IMR-90 (cell line): ENCODE results near the gene CGNL1. TPM values are rescaled to one million over a fixed set of nuclear protein-coding genes. Genes with fewer than 3 reads are reported as not detected.

Source experiments
- ATAC-seq: fragments of 200-7000 bp; cut with Tn5 transposase; 2 replicates; pipeline ENCODE4 v1.9.1; 2020; ENCODE audit warnings: low read depth, mild to moderate bottlenecking, moderate library complexity
- BruUV-seq: library from RNA; stranded (reverse); fragments of 400-500 nt; replicated peaks from 2 replicates; lab custom pipeline; 2021; lab: Mats Ljungman, UMichigan
- CTCF ChIA-PET: fragments of 300-600 bp; formaldehyde crosslinking; extraction: SDS; loops from one replicate; lab custom pipeline; 2021; ENCODE audit warnings: antibody characterized with exemption; lab: Yijun Ruan, JAX
- POLR2A ChIA-PET: fragments of 300-600 bp; sonication (Branson Sonifier 250); formaldehyde crosslinking; loops from one replicate; lab custom pipeline; 2022; ENCODE audit warnings: antibody characterized with exemption; ENCODE audit not compliant: unreplicated experiment; lab: Charles Lee
- DNase-seq: peaks from one replicate; pipeline ENCODE4 v3.0.0; 2013
- H2AFZ ChIP-seq: replicated peaks from 2 replicates; pipeline ENCODE3; 2013; ENCODE audit warnings: low read length, mild to moderate bottlenecking; ENCODE audit not compliant: poor library complexity
- H2AK5ac ChIP-seq: 2 replicates; pipeline ENCODE4 v1.6.1; 2013; ENCODE audit warnings: low read depth, low read length, inconsistent platforms
- H2AK9ac ChIP-seq: replicated peaks from 2 replicates; pipeline ENCODE3; 2013; ENCODE audit warnings: mild to moderate bottlenecking, low read depth, low read length, moderate library complexity; ENCODE audit not compliant: poor library complexity
- H2BK120ac ChIP-seq: 2 replicates; pipeline ENCODE4 v1.6.1; 2013; ENCODE audit warnings: low read depth, low read length, inconsistent platforms
- H2BK15ac ChIP-seq: 3 replicates; pipeline ENCODE4 v1.6.1; 2013; ENCODE audit warnings: low read depth, low read length, inconsistent platforms
- H2BK20ac ChIP-seq: 2 replicates; pipeline ENCODE4 v1.6.1; 2013; ENCODE audit warnings: low read depth, mild to moderate bottlenecking, inconsistent platforms, low read length, moderate library complexity
- H2BK5ac ChIP-seq: 2 replicates; pipeline ENCODE4 v1.6.1; 2013; ENCODE audit warnings: mild to moderate bottlenecking, low read depth, low read length, inconsistent platforms; ENCODE audit not compliant: poor library complexity, severe bottlenecking
- H3K14ac ChIP-seq: replicated peaks from 2 replicates; pipeline ENCODE4 v1.6.1; 2013; ENCODE audit warnings: low read depth, low read length, inconsistent platforms
- H3K18ac ChIP-seq: 2 replicates; pipeline ENCODE4 v1.6.1; 2013; ENCODE audit warnings: low read depth, low read length, control low read depth
- H3K23ac ChIP-seq: 2 replicates; pipeline ENCODE4 v1.6.1; 2013; ENCODE audit warnings: low read depth, low read length, inconsistent platforms
- H3K27ac ChIP-seq: 2 replicates; pipeline ENCODE4 v1.5.1; 2013; ENCODE audit warnings: mild to moderate bottlenecking, control low read depth, low read length; ENCODE audit not compliant: insufficient read depth
- H3K27me3 ChIP-seq: 2 replicates; pipeline ENCODE4 v1.6.1; 2013; ENCODE audit warnings: low read length; ENCODE audit not compliant: control insufficient read depth, insufficient read depth
- H3K36me3 ChIP-seq: 2 replicates; pipeline ENCODE4 v1.6.1; 2013; ENCODE audit warnings: low read length, mixed read lengths; ENCODE audit not compliant: control insufficient read depth, insufficient read depth
- H3K4ac ChIP-seq: 2 replicates; pipeline ENCODE4 v1.6.1; 2013; ENCODE audit warnings: low read depth, low read length, inconsistent platforms
- H3K4me1 ChIP-seq: 2 replicates; pipeline ENCODE4 v1.6.1; 2013; ENCODE audit warnings: low read length, mixed read lengths; ENCODE audit not compliant: control insufficient read depth, insufficient read depth
- H3K4me2 ChIP-seq: 2 replicates; pipeline ENCODE4 v1.6.1; 2013; ENCODE audit warnings: low read depth, mild to moderate bottlenecking, control low read depth, low read length, moderate library complexity
- H3K4me3 ChIP-seq: 2 replicates; pipeline ENCODE4 v1.5.1; 2013; ENCODE audit warnings: low read depth, mild to moderate bottlenecking, control low read depth, low read length, moderate library complexity; ENCODE audit not compliant: insufficient read depth
- H3K56ac ChIP-seq: 2 replicates; pipeline ENCODE4 v1.6.1; 2013; ENCODE audit warnings: low read length, inconsistent platforms; ENCODE audit not compliant: insufficient read depth; ENCODE audit errors: extremely low read depth
- H3K79me1 ChIP-seq, 2 experiments: 2 replicates each; pipeline ENCODE4 v1.6.1; 2013; ENCODE audit warnings: low read length in 2 of 2, inconsistent platforms in 1 of 2, low read depth in 1 of 2
- H3K9ac ChIP-seq: 2 replicates; pipeline ENCODE4 v1.6.1; 2013; ENCODE audit warnings: low read depth, low read length, control low read depth
- H3K9me1 ChIP-seq: 2 replicates; pipeline ENCODE4 v1.6.1; 2013; ENCODE audit warnings: low read length, inconsistent platforms; ENCODE audit not compliant: insufficient read depth
- H3K9me3 ChIP-seq: 2 replicates; pipeline ENCODE4 v1.6.1; 2013; ENCODE audit warnings: low read length; ENCODE audit not compliant: control insufficient read depth, insufficient read depth
- H4K20me1 ChIP-seq: 2 replicates; pipeline ENCODE4 v1.6.1; 2013; ENCODE audit warnings: low read length, inconsistent platforms; ENCODE audit not compliant: insufficient read depth
- H4K5ac ChIP-seq: 2 replicates; pipeline ENCODE4 v1.6.1; 2013; ENCODE audit warnings: mild to moderate bottlenecking, low read depth, low read length, control low read depth
- H4K8ac ChIP-seq, 2 experiments: 2 replicates each; pipeline ENCODE4 v1.6.1; 2013; ENCODE audit warnings: low read depth in 2 of 2, low read length in 2 of 2, control low read depth in 1 of 2, inconsistent platforms in 1 of 2
- H4K91ac ChIP-seq: 2 replicates; pipeline ENCODE4 v1.6.1; 2013; ENCODE audit warnings: low read depth, low read length, inconsistent platforms; ENCODE audit not compliant: insufficient read depth
- BHLHE40 ChIP-seq: fragments of 150-350 bp; IDR thresholded peaks from 2 replicates; pipeline ENCODE4 v1.6.1; 2016; ENCODE audit warnings: mild to moderate bottlenecking, low read depth, low read length
- CEBPB ChIP-seq: IDR thresholded peaks from 2 replicates; pipeline ENCODE4 v1.6.1; 2012; ENCODE audit warnings: low read depth, low read length, improper control_type of control experiment
- CHD1 ChIP-seq: IDR thresholded peaks from 2 replicates; pipeline ENCODE4 v1.6.1; 2012; ENCODE audit warnings: low read depth, low read length, improper control_type of control experiment
- CTCF ChIP-seq: conservative IDR thresholded peaks from 2 replicates; pipeline ENCODE4 v1.5.1; 2012; ENCODE audit warnings: mild to moderate bottlenecking, low read depth, low read length, improper control_type of control experiment
- ELK1 ChIP-seq: fragments of 150-350 bp; IDR thresholded peaks from 2 replicates; pipeline ENCODE4 v1.6.1; 2016; ENCODE audit warnings: low read depth, mild to moderate bottlenecking, low read length, moderate library complexity, borderline replicate concordance
- FOS ChIP-seq: fragments of 150-350 bp; IDR thresholded peaks from 2 replicates; pipeline ENCODE4 v1.6.1; 2016; ENCODE audit warnings: low read depth, low read length
- MAFK ChIP-seq: IDR thresholded peaks from 2 replicates; pipeline ENCODE4 v1.6.1; 2012; ENCODE audit warnings: low read depth, low read length, improper control_type of control experiment
- MAZ ChIP-seq: IDR thresholded peaks from 2 replicates; pipeline ENCODE4 v1.6.1; 2012; ENCODE audit warnings: low read depth, mild to moderate bottlenecking, low read length, improper control_type of control experiment, moderate library complexity, borderline replicate concordance
- MXI1 ChIP-seq: IDR thresholded peaks from 2 replicates; pipeline ENCODE4 v1.6.1; 2012; ENCODE audit warnings: low read depth, mild to moderate bottlenecking, low read length, moderate library complexity, borderline replicate concordance
- NFE2L2 ChIP-seq: fragments of 150-350 bp; IDR thresholded peaks from 2 replicates; pipeline ENCODE4 v1.6.1; 2016; ENCODE audit warnings: low read depth, mild to moderate bottlenecking, low read length
- POLR2A ChIP-seq: IDR thresholded peaks from 2 replicates; pipeline ENCODE4 v1.6.1; 2012; ENCODE audit warnings: mild to moderate bottlenecking, low read depth, low read length
- RAD21 ChIP-seq: IDR thresholded peaks from 2 replicates; pipeline ENCODE4 v1.6.1; 2012; ENCODE audit warnings: low read length, improper control_type of control experiment
- RCOR1 ChIP-seq: IDR thresholded peaks from 2 replicates; pipeline ENCODE4 v1.6.1; 2012; ENCODE audit warnings: mild to moderate bottlenecking, low read length, improper control_type of control experiment; ENCODE audit not compliant: insufficient replicate concordance
- RFX5 ChIP-seq: IDR thresholded peaks from 2 replicates; pipeline ENCODE4 v1.8.0; 2012; ENCODE audit warnings: low read depth, mild to moderate bottlenecking, low read length, moderate library complexity
- SMC3 ChIP-seq: fragments of 150-350 bp; IDR thresholded peaks from 2 replicates; pipeline ENCODE4 v1.6.1; 2016; ENCODE audit warnings: low read depth, mild to moderate bottlenecking, antibody characterized with exemption, low read length, moderate library complexity
- USF2 ChIP-seq: fragments of 150-350 bp; IDR thresholded peaks from 2 replicates; pipeline ENCODE4 v1.6.1; 2017; ENCODE audit warnings: mild to moderate bottlenecking, antibody characterized with exemption, low read length, low read depth
- WGBS, 2 experiments: methylation state at CpG; one replicate each; pipeline versions ENCODE4 v1.1.5 to v1.1.7; 2013; ENCODE audit warnings: missing lambda C conversion rate in 2 of 2; ENCODE audit not compliant: insufficient read length in 1 of 2; ENCODE audit errors: extremely low coverage in 2 of 2; 5-methylcytosine and 5-hydroxymethylcytosine counted together
- dilution Hi-C: fragments of 300-500 bp; cut with HindIII; formaldehyde crosslinking; loops from one replicate; pipeline ENCODE4 v1.14.3; 2018; ENCODE audit warnings: low sequenced_read_pairs; ENCODE audit not compliant: unreplicated experiment
- in situ Hi-C: fragments of 300-500 bp; cut with MboI; formaldehyde crosslinking; loops from 3 replicates; pipeline ENCODE4 v1.14.3; 2019; ENCODE audit warnings: low sequenced_read_pairs, inconsistent platforms, mixed read lengths
- intact Hi-C: fragments of 100-400 bp; cut with micrococcal nuclease; formaldehyde crosslinking; loops from 2 replicates; pipeline ENCODE4 v1.10.0; 2022
- polyA plus RNA-seq, 3 experiments: library from polyadenylated mRNA; depleted of rRNA; stranded (reverse); fragments of >200 nt; gene quantifications; 2 replicates each; pipeline ENCODE4 v1.2.3, GENCODE V29; 2012; ENCODE audit warnings: low replicate concordance in 1 of 3
- total RNA-seq: library from RNA; depleted of rRNA; stranded (reverse); fragments of >200 nt; gene quantifications from 2 replicates; pipeline ENCODE4 v1.2.3, GENCODE V29; 2012

Gene CGNL1
- total and polyA plus RNA-seq, 2 of the 4 experiments (the other 2 are of a cell fraction): 0.07 to 0.18 TPM

- Histone ChIP-seq H2BK20ac (no peak overlapping the region), H3K9me1 (peaks cover 6% of the 10 kb centered on the region), H2AK9ac (no peak overlapping the region), H3K56ac (no peak overlapping the region), H3K18ac (no peak overlapping the region), H2BK5ac (no peak overlapping the region), H3K9ac (no peak overlapping the region), H3K4me1 (peaks cover 4% of the 10 kb centered on the region; the same call in 1 of the 2 replicates), H3K4ac (no peak overlapping the region), H2BK120ac (no peak overlapping the region), H3K23ac (no peak overlapping the region), H3K79me1 (no peaks in the 10 kb centered on the region), H3K4me3 (no peak overlapping the region), H2BK15ac (no peak overlapping the region), H3K9me3 (no peaks in the 10 kb centered on the region), H3K27me3 (peaks cover 14% of the 10 kb centered on the region), H3K36me3 (no peaks in the 10 kb centered on the region), H2AFZ (no peak overlapping the region), H3K14ac (no peak overlapping the region), H4K8ac (no peak overlapping the region), H3K27ac (no peak overlapping the region), H2AK5ac (no peak overlapping the region), H3K4me2 (no peak overlapping the region), H4K5ac (no peak overlapping the region), H4K20me1 (no peaks in the 10 kb centered on the region), H4K91ac (no peak overlapping the region)
- in situ Hi-C loops (no loop called here), intact Hi-C loops (no loop called here), dilution Hi-C loops (no loop called here)
- TF ChIP-seq POLR2A (no peak), NFE2L2 (no peak), BHLHE40 (no peak), SMC3 (no peak), MXI1 (no peak), CEBPB (no peak), MAZ (no peak), RFX5 (no peak), ELK1 (no peak), CTCF (no peak), CHD1 (no peak), MAFK (no peak), USF2 (no peak), RCOR1 (no peak), FOS (no peak), RAD21 (no peak)
- no peak for ATAC-seq
- peak; percentile 21 for DNase-seq
- POLR2A ChIA-PET: no interaction called here
- BruUV-seq: no TSS peak
- WGBS, 2 experiments: no CpG with 5 or more reads among the region's 2 CpGs
- CTCF ChIA-PET: no interaction called here
These were observed 96.6 kb downstream of the CGNL1 start for GRCh38 chr15:57472861-57473260.
